LNCaP clone FGC (cell line): Measurements from ENCODE around the gene BHLHA15.

ENCODE experiments used
- DNase-seq: peaks from one replicate; pipeline ENCODE4 v3.0.0-alpha.2; 2011; ENCODE audit warnings: low read depth
- H3K4me3 ChIP-seq: 2 replicates; pipeline ENCODE4 v1.5.1; 2011; ENCODE audit warnings: mild to moderate bottlenecking, low read depth, low read length, control low read depth
- CTCF ChIP-seq: IDR thresholded peaks from 2 replicates; pipeline ENCODE4 v1.5.1; 2012; ENCODE audit warnings: mild to moderate bottlenecking; ENCODE audit not compliant: control insufficient read depth, insufficient read depth; ENCODE audit errors: extremely low read depth

The BHLHA15 gene

GRCh38 chr7:98211676-98212531 is 665 bp downstream of the BHLHA15 start:
- H3K4me3 ChIP-seq = peak overlapping the region; percentile 71
- no peak for DNase-seq

GRCh38 chr7:98212532-98213041 is 1.3 kb downstream of the BHLHA15 start:
- H3K4me3 ChIP-seq = no peak overlapping the region
- no peak for DNase-seq
- TF ChIP-seq CTCF = no peak

More at GRCh38 chr7:98211676-98212531, 665 bp downstream of the BHLHA15 start:
- no peak for TF ChIP-seq CTCF

- TF ChIP-seq CTCF = no peak
- H3K4me3 ChIP-seq = no peak overlapping the region
- DNase-seq = no peak
Observed at GRCh38 chr7:98213296-98213887, 2.2 kb downstream of the BHLHA15 start.

- no peak overlapping the region for H3K4me3 ChIP-seq
- TF ChIP-seq CTCF = no peak
- peak; percentile 66 for DNase-seq
Observed at GRCh38 chr7:98213888-98214810, 2.9 kb downstream of the BHLHA15 start.

GRCh38 chr7:98214811-98215321 is 3.6 kb downstream of the BHLHA15 start:
- TF ChIP-seq CTCF = no peak
- no peak overlapping the region for H3K4me3 ChIP-seq
- no peak for DNase-seq
